ENCODE data around the gene NPIPB6. TPM values are rescaled to one million over a fixed set of nuclear protein-coding genes. Genes with fewer than 3 reads are reported as not detected.

NPIPB6 gene
- total RNA-seq, 1 donor from 2014 or later: 6.8 TPM

- Mint-ChIP-seq H3K27me3 (no peaks in the 10 kb centered on the region), H3K4me3 (no peak overlapping the region), H3K27ac (no peak overlapping the region), H3K36me3 (ENCODE audit: low read depth) (no peaks in the 10 kb centered on the region), H3K9me3 (no peaks in the 10 kb centered on the region), H3K4me1 (peaks cover 22% of the 10 kb centered on the region)
- DNase-seq: no peak
- ChIA-PET CTCF (interaction anchor here (0.7 to 1.2 kb wide), 2 partner anchors 8 to 31 kb away, joined by 3 to 4 read pairs; no protein-coding TSS in a partner anchor), POLR2A (interaction anchor here (1.3 kb wide), 1 partner anchor 16 kb away, joined by 4 read pairs; the partner anchor contains the start of gene SBK1)
- TF ChIP-seq CTCF (IDR thresholded peaks at IDR 0.05): no peak
- ATAC-seq (ENCODE audit: low read depth): no peak
- intact Hi-C loops (cut with micrococcal nuclease): no loop called here
Observed at GRCh38 chr16:28308794-28309584, 54.3 kb downstream of the NPIPB6 start.

- Mint-ChIP-seq H3K4me3 (no peak overlapping the region), H3K9me3 (no peaks in the 10 kb centered on the region), H3K27me3 (no peaks in the 10 kb centered on the region), H3K4me1 (peaks cover 22% of the 10 kb centered on the region), H3K36me3 (ENCODE audit: low read depth) (no peaks in the 10 kb centered on the region), H3K27ac (no peak overlapping the region)
- ATAC-seq (ENCODE audit: low read depth) (no peak), DNase-seq (no peak)
- no peak for TF ChIP-seq CTCF (IDR thresholded peaks at IDR 0.05)
- CTCF ChIA-PET: interaction anchor here (0.7 kb wide), 1 partner anchor 9 kb away, joined by 4 read pairs; no protein-coding TSS in a partner anchor
- intact Hi-C loops (cut with micrococcal nuclease): no loop called here
- POLR2A ChIA-PET: no interaction called here
Observed at GRCh38 chr16:28307936-28308335, 55.4 kb downstream of the NPIPB6 start.

GRCh38 chr16:28304214-28304613 lies 59.1 kb downstream of the NPIPB6 start:
- Mint-ChIP-seq H3K4me3 (no peak overlapping the region), H3K27me3 (no peaks in the 10 kb centered on the region), H3K4me1 (peaks cover 2% of the 10 kb centered on the region), H3K36me3 (ENCODE audit: low read depth) (no peaks in the 10 kb centered on the region), H3K9me3 (no peaks in the 10 kb centered on the region), H3K27ac (no peak overlapping the region)
- ChIA-PET POLR2A (no interaction called here), CTCF (no interaction called here)
- ATAC-seq (ENCODE audit: low read depth) (no peak), DNase-seq (no peak)
- intact Hi-C loops (cut with micrococcal nuclease): no loop called here
- no peak for TF ChIP-seq CTCF (IDR thresholded peaks at IDR 0.05)

GRCh38 chr16:28303132-28303531 lies 60.2 kb downstream of the NPIPB6 start:
- ChIA-PET POLR2A (no interaction called here), CTCF (no interaction called here)
- Mint-ChIP-seq H3K27me3 (no peaks in the 10 kb centered on the region), H3K27ac (no peak overlapping the region), H3K4me1 (no peaks in the 10 kb centered on the region), H3K4me3 (no peak overlapping the region), H3K9me3 (no peaks in the 10 kb centered on the region), H3K36me3 (ENCODE audit: low read depth) (no peaks in the 10 kb centered on the region)
- TF ChIP-seq CTCF (IDR thresholded peaks at IDR 0.05): no peak
- ATAC-seq (ENCODE audit: low read depth) (no peak), DNase-seq (no peak)
- intact Hi-C loops (cut with micrococcal nuclease): no loop called here

- CTCF ChIA-PET: no interaction called here
- no peaks in the 10 kb centered on the region for H3K9me3 Mint-ChIP-seq
- no peaks in the 10 kb centered on the region for H3K4me1 Mint-ChIP-seq
Observed at GRCh38 chr16:28301620-28302019, 61.7 kb downstream of the NPIPB6 start.

More at GRCh38 chr16:28301620-28302019, 61.7 kb downstream of the NPIPB6 start:
- Mint-ChIP-seq H3K27ac (no peak overlapping the region), H3K4me3 (no peak overlapping the region), H3K27me3 (peaks cover 2% of the 10 kb centered on the region), H3K36me3 (ENCODE audit: low read depth) (no peaks in the 10 kb centered on the region)
- TF ChIP-seq CTCF (IDR thresholded peaks at IDR 0.05): no peak
- ATAC-seq (ENCODE audit: low read depth): no peak
- POLR2A ChIA-PET: interaction anchor here (1.2 kb wide), 1 partner anchor 8 kb away, joined by 3 read pairs; no protein-coding TSS in a partner anchor
- no peak for DNase-seq
- intact Hi-C loops (cut with micrococcal nuclease): no loop called here
